Fibroblast of lung (primary cell): ENCODE results near the gene STX11.
"Not testable (repeated sequence)": the region's sequence is repeated elsewhere in the genome, so short reads cannot be mapped to it uniquely, and the experiment has no call there.

Experiments used
- CTCF ChIP-seq, 2 donors: IDR thresholded peaks in 1 of 2; conservative IDR thresholded peaks in 1 of 2; 1 replicate in 1 of 2; 2 replicates in 1 of 2; pipeline ENCODE4 v1.5.1; 2011 to 2012; ENCODE audit warnings: low read length in 2 of 2, control low read depth in 1 of 2, inconsistent platforms in 1 of 2, low read depth in 1 of 2, mild to moderate bottlenecking in 1 of 2
- EZH2 ChIP-seq: IDR thresholded peaks from 2 replicates; pipeline ENCODE4 v1.5.1; 2012; ENCODE audit warnings: low read length, control low read depth, mild to moderate bottlenecking; ENCODE audit errors: missing control alignments

DNA sequence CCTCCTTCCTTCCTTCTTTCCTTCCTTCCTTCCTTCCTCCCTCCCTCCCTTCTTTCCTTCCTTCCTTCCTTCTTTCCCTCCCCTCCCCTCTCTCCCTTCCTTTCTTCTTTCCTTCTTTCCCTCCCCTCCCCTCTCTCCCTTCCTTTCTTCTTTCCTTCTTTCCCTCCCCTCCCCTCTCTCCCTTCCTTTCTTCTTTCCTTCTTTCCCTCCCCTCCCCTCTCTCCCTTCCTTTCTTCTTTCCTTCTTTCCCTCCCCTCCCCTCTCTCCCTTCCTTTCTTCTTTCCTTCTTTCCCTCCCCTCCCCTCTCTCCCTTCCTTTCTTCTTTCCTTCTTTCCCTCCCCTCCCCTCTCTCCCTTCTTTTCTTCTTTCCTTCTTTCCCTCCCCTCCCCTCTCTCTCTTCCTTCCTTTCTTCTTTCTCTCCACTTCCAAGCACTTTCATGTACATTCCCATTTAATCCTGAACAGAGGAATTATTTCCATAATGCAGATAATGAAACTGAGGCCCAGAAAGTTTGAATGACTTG, 18.1 kb upstream of the STX11 start:
- not testable (repeated sequence) for TF ChIP-seq CTCF (conservative IDR thresholded peaks at IDR 0.05 in 1 of 2, IDR thresholded peaks at IDR 0.05 in 1 of 2; ENCODE audit: low read depth in 1 of 2, low read length in 2 of 2); EZH2
